WTC11 (cell line): ENCODE measurements around the gene PLEKHO2.

Experiments
- GABPB1 ChIP-seq: sonication (generic); formaldehyde crosslinking; IDR thresholded peaks from 2 replicates; pipeline ENCODE4 v1.8.1; 2023; ENCODE audit warnings: mild to moderate bottlenecking, missing genetic modification reagents
- SMAD3 ChIP-seq: sonication (generic); formaldehyde crosslinking; IDR thresholded peaks from 2 replicates; pipeline ENCODE4 v1.8.0; 2022; ENCODE audit warnings: missing genetic modification reagents, mild to moderate bottlenecking, borderline replicate concordance
- SOX15 ChIP-seq: fragments of 250-450 bp; sonication (Bioruptor Pico); IDR thresholded peaks from 2 replicates; pipeline ENCODE4 v1.9.0; 2021; ENCODE audit warnings: mild to moderate bottlenecking
- TF ChIP-seq, protein P1 (sequence below): fragments of 200-600 bp; IDR thresholded peaks from 2 replicates; pipeline ENCODE4 v1.8.0; 2022; ENCODE audit warnings: antibody characterized with exemption
- TF ChIP-seq, protein P2 (sequence below): sonication (generic); formaldehyde crosslinking; IDR thresholded peaks from 2 replicates; pipeline ENCODE4 v1.8.1; 2023; ENCODE audit warnings: mild to moderate bottlenecking, missing genetic modification reagents, moderate library complexity
- TF ChIP-seq, protein P3 (sequence below): sonication (generic); formaldehyde crosslinking; IDR thresholded peaks from 2 replicates; pipeline ENCODE4 v1.8.0; 2022; ENCODE audit warnings: mild to moderate bottlenecking, missing genetic modification reagents
- TF ChIP-seq, protein P4 (sequence below): sonication (generic); formaldehyde crosslinking; IDR thresholded peaks from 2 replicates; pipeline ENCODE4 v1.8.1; 2022; ENCODE audit warnings: low read depth, mild to moderate bottlenecking, moderate library complexity, missing genetic modification reagents, borderline replicate concordance
- TF ChIP-seq, protein P5 (sequence below): sonication (generic); formaldehyde crosslinking; IDR thresholded peaks from 2 replicates; pipeline ENCODE4 v1.8.1; 2023; ENCODE audit warnings: mild to moderate bottlenecking, moderate library complexity, missing genetic modification reagents
- TF ChIP-seq, protein P6 (sequence below): sonication (generic); formaldehyde crosslinking; IDR thresholded peaks from 2 replicates; pipeline ENCODE4 v1.8.1; 2023; ENCODE audit warnings: mild to moderate bottlenecking, missing genetic modification reagents, moderate library complexity

DNA sequence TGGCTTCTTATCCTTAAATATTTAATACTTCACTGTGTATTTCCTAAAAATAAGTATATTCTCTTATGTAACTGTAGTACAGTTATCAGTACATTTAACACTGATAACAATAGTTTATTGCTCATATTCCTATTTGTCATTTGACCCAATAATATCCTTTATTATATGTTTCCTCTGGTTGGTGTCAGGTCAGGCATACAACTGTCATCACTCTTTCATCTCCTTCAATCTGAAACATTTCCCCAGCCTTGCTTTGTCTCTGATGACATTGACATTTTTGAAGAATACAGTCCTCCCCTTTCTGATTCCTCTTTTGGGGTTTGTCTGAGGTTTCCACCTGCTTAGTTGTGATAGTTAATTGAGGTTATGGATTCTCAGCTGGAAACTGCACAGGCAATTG is 27.8 kb downstream of the PLEKHO2 start:
- TF ChIP-seq, protein P1, sequence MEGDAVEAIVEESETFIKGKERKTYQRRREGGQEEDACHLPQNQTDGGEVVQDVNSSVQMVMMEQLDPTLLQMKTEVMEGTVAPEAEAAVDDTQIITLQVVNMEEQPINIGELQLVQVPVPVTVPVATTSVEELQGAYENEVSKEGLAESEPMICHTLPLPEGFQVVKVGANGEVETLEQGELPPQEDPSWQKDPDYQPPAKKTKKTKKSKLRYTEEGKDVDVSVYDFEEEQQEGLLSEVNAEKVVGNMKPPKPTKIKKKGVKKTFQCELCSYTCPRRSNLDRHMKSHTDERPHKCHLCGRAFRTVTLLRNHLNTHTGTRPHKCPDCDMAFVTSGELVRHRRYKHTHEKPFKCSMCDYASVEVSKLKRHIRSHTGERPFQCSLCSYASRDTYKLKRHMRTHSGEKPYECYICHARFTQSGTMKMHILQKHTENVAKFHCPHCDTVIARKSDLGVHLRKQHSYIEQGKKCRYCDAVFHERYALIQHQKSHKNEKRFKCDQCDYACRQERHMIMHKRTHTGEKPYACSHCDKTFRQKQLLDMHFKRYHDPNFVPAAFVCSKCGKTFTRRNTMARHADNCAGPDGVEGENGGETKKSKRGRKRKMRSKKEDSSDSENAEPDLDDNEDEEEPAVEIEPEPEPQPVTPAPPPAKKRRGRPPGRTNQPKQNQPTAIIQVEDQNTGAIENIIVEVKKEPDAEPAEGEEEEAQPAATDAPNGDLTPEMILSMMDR: no peak
- TF ChIP-seq GABPB1 (CRISPR knock-in tag): no peak
- TF ChIP-seq, protein P2, sequence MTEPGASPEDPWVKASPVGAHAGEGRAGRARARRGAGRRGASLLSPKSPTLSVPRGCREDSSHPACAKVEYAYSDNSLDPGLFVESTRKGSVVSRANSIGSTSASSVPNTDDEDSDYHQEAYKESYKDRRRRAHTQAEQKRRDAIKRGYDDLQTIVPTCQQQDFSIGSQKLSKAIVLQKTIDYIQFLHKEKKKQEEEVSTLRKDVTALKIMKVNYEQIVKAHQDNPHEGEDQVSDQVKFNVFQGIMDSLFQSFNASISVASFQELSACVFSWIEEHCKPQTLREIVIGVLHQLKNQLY: no peak
- no peak for TF ChIP-seq SMAD3 (CRISPR knock-in tag)
- TF ChIP-seq, protein P3, sequence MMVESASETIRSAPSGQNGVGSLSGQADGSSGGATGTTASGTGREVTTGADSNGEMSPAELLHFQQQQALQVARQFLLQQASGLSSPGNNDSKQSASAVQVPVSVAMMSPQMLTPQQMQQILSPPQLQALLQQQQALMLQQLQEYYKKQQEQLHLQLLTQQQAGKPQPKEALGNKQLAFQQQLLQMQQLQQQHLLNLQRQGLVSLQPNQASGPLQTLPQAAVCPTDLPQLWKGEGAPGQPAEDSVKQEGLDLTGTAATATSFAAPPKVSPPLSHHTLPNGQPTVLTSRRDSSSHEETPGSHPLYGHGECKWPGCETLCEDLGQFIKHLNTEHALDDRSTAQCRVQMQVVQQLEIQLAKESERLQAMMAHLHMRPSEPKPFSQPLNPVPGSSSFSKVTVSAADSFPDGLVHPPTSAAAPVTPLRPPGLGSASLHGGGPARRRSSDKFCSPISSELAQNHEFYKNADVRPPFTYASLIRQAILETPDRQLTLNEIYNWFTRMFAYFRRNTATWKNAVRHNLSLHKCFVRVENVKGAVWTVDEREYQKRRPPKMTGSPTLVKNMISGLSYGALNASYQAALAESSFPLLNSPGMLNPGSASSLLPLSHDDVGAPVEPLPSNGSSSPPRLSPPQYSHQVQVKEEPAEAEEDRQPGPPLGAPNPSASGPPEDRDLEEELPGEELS (CRISPR knock-in tag): no peak
- TF ChIP-seq, protein P4, sequence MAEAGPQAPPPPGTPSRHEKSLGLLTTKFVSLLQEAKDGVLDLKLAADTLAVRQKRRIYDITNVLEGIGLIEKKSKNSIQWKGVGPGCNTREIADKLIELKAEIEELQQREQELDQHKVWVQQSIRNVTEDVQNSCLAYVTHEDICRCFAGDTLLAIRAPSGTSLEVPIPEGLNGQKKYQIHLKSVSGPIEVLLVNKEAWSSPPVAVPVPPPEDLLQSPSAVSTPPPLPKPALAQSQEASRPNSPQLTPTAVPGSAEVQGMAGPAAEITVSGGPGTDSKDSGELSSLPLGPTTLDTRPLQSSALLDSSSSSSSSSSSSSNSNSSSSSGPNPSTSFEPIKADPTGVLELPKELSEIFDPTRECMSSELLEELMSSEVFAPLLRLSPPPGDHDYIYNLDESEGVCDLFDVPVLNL (CRISPR knock-in tag): no peak
- TF ChIP-seq, protein P5, sequence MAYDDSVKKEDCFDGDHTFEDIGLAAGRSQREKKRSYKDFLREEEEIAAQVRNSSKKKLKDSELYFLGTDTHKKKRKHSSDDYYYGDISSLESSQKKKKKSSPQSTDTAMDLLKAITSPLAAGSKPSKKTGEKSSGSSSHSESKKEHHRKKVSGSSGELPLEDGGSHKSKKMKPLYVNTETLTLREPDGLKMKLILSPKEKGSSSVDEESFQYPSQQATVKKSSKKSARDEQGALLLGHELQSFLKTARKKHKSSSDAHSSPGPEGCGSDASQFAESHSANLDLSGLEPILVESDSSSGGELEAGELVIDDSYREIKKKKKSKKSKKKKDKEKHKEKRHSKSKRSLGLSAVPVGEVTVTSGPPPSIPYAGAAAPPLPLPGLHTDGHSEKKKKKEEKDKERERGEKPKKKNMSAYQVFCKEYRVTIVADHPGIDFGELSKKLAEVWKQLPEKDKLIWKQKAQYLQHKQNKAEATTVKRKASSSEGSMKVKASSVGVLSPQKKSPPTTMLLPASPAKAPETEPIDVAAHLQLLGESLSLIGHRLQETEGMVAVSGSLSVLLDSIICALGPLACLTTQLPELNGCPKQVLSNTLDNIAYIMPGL (CRISPR knock-in tag): no peak
- TF ChIP-seq, protein P6, sequence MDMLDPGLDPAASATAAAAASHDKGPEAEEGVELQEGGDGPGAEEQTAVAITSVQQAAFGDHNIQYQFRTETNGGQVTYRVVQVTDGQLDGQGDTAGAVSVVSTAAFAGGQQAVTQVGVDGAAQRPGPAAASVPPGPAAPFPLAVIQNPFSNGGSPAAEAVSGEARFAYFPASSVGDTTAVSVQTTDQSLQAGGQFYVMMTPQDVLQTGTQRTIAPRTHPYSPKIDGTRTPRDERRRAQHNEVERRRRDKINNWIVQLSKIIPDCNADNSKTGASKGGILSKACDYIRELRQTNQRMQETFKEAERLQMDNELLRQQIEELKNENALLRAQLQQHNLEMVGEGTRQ: no peak
- TF ChIP-seq SOX15 (CRISPR knock-in tag): no peak
